Brain microvascular endothelial cell (primary cell): ENCODE data around the gene OR5D18.

Experiments used
- DNase-seq: peaks from one replicate; pipeline ENCODE4 v3.0.0-alpha.2; 2020
- H3K27ac ChIP-seq: fragments of 250-450 bp; sonication (Bioruptor Pico); 2 replicates; pipeline ENCODE4 v1.5.1; 2020; ENCODE audit warnings: mild to moderate bottlenecking, moderate library complexity
- H3K27me3 ChIP-seq: fragments of 250-450 bp; sonication (Bioruptor Pico); replicated peaks from 2 replicates; pipeline ENCODE4 v1.5.1; 2020; ENCODE audit warnings: mild to moderate bottlenecking
- H3K36me3 ChIP-seq: fragments of 250-450 bp; sonication (Bioruptor Pico); replicated peaks from 2 replicates; pipeline ENCODE4 v1.5.1; 2020; ENCODE audit warnings: mild to moderate bottlenecking
- H3K4me3 ChIP-seq: 2 replicates; pipeline ENCODE4 v1.5.1; 2011; ENCODE audit warnings: low read depth, mild to moderate bottlenecking, control low read depth, low read length, moderate library complexity
- CTCF ChIP-seq: IDR thresholded peaks from 2 replicates; pipeline ENCODE4 v1.5.1; 2011; ENCODE audit warnings: low read depth, mild to moderate bottlenecking, moderate library complexity, low read length, control low read depth, inconsistent platforms; ENCODE audit errors: missing control alignments
- in situ Hi-C: cut with HindIII; loops from 2 replicates; pipeline ENCODE4 v1.10.0; 2017; ENCODE audit warnings: low sequenced_read_pairs, low pct_ligation_motif_present

OR5D18 gene

GRCh38 chr11:55819330-55819729 is at the start of gene OR5D18:
TSS of gene OR5D18 (plus strand) at chr11:55819630. CDS start at chr11:55819630, 0 bp downstream.
- no peak for DNase-seq
- TF ChIP-seq CTCF = no peak
- in situ Hi-C loops = no loop called here
- H3K27me3 ChIP-seq = no peaks in the 10 kb centered on the region
- H3K36me3 ChIP-seq = no peaks in the 10 kb centered on the region
- H3K27ac ChIP-seq = no peak within 1 kb of the TSS
- H3K4me3 ChIP-seq = no peak within 1 kb of the TSS

GRCh38 chr11:55773138-55773537 is 46.3 kb upstream of the OR5D18 start, which contains the start of gene OR5D13:
TSS of gene OR5D13 (plus strand) at chr11:55773438. CDS start at chr11:55773438, 0 bp downstream.
- no peak for DNase-seq
- TF ChIP-seq CTCF = no peak
- Histone ChIP-seq H3K27me3 (no peaks in the 10 kb centered on the region), H3K27ac (no peak within 1 kb of the TSS), H3K4me3 (no peak within 1 kb of the TSS), H3K36me3 (no peaks in the 10 kb centered on the region)
- in situ Hi-C loops = no loop called here

GRCh38 chr11:55791606-55792005 is 27.8 kb upstream of the OR5D18 start:
- DNase-seq = no peak
- in situ Hi-C loops = no loop called here
- Histone ChIP-seq H3K36me3 (no peaks in the 10 kb centered on the region), H3K27me3 (no peaks in the 10 kb centered on the region), H3K4me3 (no peak overlapping the region), H3K27ac (no peak overlapping the region)
- no peak for TF ChIP-seq CTCF

- DNase-seq = no peak
- Histone ChIP-seq H3K4me3 (no peak overlapping the region), H3K27me3 (no peaks in the 10 kb centered on the region), H3K27ac (no peak overlapping the region), H3K36me3 (no peaks in the 10 kb centered on the region)
- no peak for TF ChIP-seq CTCF
- in situ Hi-C loops = no loop called here
Measured at GRCh38 chr11:55793321-55793720, 26.1 kb upstream of the OR5D18 start.

- TF ChIP-seq CTCF = no peak
- DNase-seq = no peak
- Histone ChIP-seq H3K27me3 (no peaks in the 10 kb centered on the region), H3K36me3 (no peaks in the 10 kb centered on the region), H3K27ac (no peak within 1 kb of the TSS), H3K4me3 (no peak within 1 kb of the TSS)
- in situ Hi-C loops = no loop called here
Measured at GRCh38 chr11:55795256-55795655, 24.2 kb upstream of the OR5D18 start, which contains the start of gene OR5D14. TSS of gene OR5D14 (plus strand) at chr11:55795556. CDS start at chr11:55795556, 0 bp downstream.

GRCh38 chr11:55806248-55806647 is 13.2 kb upstream of the OR5D18 start:
- no peak for DNase-seq
- in situ Hi-C loops = no loop called here
- no peaks in the 10 kb centered on the region for H3K36me3 ChIP-seq
- no peaks in the 10 kb centered on the region for H3K27me3 ChIP-seq
- TF ChIP-seq CTCF = no peak
- no peak overlapping the region for H3K27ac ChIP-seq
- H3K4me3 ChIP-seq = no peak overlapping the region
